Globus pallidus (tissue), 1 donor: ENCODE data around the gene TOR2A.

Experiments
- DNase-seq: peaks from one replicate; pipeline ENCODE4 v3.0.0-alpha.2; 2015; ENCODE audit warnings: low spot score

TOR2A gene

GRCh38 chr9:127698985-127699670 lies 36.0 kb downstream of the TOR2A start:
- peak; percentile 97 for DNase-seq

DNA sequence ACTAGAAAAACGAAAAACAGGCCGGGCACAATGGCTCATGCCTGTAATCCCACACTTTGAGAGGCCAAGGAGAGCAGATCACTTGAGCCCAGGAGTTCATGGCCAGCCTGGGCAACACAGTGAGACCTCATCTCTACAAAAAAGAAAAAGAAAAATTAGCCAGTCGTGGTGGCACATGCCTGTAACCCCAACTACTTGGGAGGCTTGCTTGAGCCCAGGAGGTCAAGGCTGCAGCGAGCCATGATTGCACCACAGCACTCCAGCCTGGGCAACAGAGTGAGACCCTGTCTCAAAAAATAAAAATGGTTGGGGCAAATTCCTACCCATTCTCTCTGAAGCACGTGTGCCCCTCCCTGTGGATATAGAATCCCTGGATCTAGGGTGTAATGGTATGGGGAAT lies 36.7 kb downstream of the TOR2A start:
- DNase-seq: no peak

DNA sequence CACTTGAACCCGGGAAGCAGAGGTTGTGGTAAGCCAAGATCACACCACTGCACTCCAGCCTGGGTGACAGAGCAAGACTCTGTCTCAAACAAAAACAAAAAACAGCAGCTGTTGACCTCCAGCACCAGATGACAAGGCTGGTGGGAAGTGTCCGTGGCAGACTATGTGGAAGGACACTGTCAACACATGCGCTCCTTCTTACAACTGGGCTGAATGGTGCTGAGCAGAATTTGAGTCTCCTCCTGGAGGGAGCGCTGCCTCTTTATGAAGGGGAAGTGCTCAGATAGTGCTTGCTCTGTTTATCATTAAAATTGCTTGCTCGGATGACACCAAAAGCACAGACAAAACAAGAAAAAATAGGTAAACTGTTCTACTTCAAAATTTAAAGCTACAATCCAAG lies 37.5 kb downstream of the TOR2A start:
- no peak for DNase-seq

DNA sequence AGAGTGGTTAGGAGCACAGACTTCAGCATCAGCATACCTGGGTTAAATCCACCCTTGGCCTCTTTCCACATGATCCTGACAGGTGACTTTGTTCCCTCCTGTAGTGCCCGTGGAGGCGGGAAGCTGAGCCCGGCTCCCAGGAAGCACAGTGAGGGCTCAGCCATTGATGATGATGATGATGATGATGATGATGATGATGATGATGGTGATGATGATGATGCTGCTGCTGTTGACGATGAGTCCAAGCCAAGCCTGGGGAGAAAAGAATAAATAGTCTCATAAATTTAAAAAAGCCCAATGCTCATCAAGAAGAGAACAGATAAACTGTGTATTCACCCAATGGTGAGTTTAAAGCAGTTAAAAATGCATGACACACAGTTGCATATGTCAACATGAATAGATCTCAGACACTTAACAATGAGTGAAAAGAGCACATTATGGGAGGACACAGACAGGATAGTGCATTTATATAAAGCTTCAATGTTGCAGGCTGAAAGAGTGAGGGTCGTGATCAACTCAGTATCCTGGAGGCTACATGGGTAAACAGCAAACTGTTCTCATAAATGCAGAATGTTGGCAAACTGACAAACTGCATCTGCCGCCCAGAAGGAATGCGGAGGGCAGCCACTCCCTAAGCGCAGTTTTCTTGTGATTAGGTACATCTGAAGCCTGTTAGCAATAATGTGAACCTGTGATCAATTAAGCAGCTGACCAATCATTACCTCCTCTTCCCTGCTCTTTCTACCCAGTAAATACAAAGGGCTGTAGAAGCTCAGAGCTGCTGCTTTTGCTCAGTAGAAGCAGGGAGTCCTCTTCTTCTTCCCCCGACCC lies 40.0 kb downstream of the TOR2A start:
- no peak for DNase-seq

DNA sequence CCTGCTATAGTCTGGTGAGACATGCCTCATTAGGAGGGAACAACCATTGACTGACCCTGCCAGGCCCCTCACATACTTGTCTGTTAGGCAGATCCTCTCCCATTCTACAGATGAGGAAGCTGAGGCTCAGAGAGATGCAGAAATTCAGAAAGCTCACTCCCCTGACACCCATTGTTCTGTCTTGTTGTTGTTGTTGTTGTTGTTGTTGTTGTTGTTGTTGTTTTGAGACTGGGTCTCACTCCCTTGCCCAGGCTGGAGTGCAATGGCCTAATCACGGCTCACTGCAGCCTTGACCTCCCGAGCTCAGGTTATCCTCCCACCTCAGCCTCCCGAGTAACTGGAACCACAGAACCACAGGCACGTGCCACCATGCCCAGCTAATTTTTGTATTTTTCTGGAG lies 41.4 kb downstream of the TOR2A start:
- no peak for DNase-seq

DNA sequence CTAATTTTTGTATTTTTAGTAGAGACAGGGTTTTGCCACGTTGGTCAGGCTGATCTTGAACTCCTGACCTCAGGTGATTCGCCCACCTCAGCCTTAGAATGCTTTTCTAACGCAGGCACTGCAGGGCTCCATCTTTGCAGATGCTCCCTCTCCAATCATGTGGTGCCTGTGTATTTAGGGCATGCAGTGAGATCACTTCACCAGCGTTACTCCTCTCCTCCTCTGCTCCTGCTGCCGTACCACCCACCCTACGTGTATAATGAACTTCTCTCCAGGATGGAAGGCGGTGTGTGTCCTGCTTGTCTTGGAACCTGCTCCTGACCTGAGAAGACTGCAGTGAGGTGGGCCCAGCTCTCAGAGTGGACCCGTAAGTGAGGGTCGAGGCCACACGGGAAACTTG lies 42.0 kb downstream of the TOR2A start:
- no peak for DNase-seq

GRCh38 chr9:127692071-127692470 lies 43.0 kb downstream of the TOR2A start:
- DNase-seq: no peak

DNA sequence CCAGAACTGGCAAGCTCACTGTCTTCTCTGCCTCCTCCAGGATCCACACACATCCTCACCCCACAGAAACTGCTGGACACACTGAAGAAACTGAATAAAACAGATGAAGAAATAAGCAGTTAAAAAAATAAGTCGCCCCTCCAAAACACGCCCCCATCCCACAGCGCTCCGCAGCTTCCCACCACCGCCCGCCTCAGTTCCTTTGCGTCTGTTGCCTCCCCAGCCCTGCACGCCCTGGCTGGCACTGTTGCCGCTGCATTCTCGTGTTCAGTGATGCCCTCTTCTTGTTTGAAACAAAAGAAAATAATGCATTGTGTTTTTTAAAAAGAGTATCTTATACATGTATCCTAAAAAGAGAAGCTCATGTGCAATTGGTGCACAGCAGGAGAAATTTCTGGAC lies 44.4 kb downstream of the TOR2A start:
- DNase-seq: no peak

DNA sequence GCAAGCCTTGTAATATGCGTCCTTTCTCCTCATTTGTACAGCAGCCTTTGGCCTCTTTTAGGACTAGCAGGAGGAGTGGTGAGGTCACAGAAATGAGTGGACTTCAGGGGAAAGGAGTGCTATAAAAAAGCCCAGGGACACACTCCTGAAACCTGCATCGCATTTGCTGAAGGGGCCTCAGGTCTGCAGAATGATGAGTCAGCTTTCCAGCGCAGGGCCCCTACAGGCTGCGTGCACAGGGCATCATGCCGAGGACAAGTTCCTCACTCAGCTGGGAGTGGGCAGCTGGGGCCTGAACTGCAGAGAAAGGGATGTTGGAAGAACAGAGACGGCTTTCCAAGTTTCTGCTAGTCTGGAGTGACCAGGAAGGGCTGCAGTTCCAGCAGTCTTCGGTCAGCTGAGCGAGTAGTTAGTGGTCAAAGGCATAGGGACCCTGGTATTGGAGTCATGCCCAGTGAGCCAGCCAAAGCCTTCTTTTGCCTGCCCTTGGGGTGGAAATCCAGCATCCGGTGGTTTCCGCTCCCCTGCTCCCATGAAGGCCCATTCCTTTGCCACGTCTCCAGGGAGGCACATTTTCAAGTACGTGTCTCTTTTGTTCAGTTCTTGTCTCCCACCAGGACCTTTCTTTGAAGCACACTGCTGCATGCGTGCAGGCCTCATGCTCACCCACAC lies 45.6 kb downstream of the TOR2A start:
- DNase-seq: no peak

DNA sequence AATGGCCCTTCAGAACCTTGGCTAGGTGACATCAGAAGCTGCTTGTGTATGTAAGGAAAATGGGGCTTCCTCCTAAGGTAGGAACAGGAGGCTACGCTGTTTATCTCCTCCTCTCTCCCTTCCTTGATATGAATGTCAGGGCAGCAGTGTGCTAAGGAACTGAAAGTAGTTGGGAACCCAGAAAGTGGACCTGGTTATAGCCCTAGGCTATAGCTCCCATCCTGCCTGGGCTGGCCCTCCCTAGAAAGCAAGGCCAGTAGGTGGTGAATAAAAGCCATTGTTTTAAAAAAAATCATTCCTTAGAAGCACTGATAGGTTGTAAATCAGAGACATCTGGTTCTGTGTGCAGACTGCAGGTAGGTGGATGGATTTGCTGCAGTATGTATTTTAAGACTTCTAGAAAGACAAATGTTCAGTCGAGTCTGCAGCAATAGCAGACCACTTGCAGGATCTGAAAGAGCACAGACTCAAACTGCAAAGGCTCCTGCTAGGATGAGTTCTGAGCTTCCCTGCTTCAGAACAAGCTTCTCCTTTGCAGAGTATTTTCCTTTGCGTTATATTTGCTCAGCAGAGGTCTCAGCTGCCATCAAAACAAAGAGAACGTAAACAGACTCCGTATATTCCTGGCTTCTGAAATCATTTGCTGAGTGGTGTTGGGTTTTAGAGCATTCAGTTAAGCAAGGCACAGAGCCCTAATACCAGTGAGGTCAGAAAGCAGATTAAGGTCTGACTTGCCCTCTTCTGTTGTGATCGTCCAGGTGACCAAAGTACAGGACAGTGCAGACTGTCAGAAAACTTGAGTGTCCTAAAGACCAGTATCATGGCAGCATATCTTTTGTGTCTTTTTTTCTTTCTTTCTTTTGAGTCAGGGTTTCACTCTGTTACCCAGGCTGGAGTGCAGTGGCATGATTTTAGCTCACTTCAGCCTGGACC lies 48.4 kb downstream of the TOR2A start:
- DNase-seq: no peak

GRCh38 chr9:127684576-127684975 lies 50.5 kb downstream of the TOR2A start:
- no peak for DNase-seq

DNA sequence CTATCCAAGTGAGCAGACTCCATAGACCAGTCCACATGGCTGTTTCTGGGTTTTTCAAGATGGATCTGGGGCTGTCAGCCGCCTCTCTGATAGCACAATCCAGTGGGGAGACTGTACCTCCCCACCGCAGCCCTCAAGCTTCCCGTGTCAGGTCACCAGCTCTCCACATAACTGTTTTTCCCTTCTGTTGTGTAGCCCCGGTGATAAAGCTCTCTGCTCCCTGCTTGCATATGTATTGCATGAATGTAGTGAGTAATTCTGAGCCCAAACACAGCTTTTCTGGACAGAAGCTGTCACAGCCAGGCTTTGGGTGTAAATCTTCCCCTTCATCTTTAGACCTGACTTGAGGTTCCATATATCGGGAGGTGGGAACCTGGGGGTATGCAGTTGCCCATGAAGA lies 51.4 kb downstream of the TOR2A start:
- no peak for DNase-seq

- no peak for DNase-seq
Observed at GRCh38 chr9:127682351-127683136, 52.5 kb downstream of the TOR2A start.
